Fibroblast of pulmonary artery (primary cell): ENCODE results near the gene ELP4.

ENCODE experiments used
- DNase-seq: peaks from one replicate; pipeline ENCODE4 v3.0.0-alpha.2; 2010; ENCODE audit warnings: low read depth
- H3K4me3 ChIP-seq: replicated peaks from 2 replicates; pipeline ENCODE4 v1.5.1; 2011; ENCODE audit warnings: low read depth, mild to moderate bottlenecking, control low read depth, low read length, moderate library complexity
- TF ChIP-seq, protein P1 (sequence below): IDR thresholded peaks from 2 replicates; pipeline ENCODE4 v1.5.1; 2011; ENCODE audit warnings: mild to moderate bottlenecking, control low read depth, low read length, inconsistent platforms; ENCODE audit errors: missing control alignments

ELP4 gene

DNA sequence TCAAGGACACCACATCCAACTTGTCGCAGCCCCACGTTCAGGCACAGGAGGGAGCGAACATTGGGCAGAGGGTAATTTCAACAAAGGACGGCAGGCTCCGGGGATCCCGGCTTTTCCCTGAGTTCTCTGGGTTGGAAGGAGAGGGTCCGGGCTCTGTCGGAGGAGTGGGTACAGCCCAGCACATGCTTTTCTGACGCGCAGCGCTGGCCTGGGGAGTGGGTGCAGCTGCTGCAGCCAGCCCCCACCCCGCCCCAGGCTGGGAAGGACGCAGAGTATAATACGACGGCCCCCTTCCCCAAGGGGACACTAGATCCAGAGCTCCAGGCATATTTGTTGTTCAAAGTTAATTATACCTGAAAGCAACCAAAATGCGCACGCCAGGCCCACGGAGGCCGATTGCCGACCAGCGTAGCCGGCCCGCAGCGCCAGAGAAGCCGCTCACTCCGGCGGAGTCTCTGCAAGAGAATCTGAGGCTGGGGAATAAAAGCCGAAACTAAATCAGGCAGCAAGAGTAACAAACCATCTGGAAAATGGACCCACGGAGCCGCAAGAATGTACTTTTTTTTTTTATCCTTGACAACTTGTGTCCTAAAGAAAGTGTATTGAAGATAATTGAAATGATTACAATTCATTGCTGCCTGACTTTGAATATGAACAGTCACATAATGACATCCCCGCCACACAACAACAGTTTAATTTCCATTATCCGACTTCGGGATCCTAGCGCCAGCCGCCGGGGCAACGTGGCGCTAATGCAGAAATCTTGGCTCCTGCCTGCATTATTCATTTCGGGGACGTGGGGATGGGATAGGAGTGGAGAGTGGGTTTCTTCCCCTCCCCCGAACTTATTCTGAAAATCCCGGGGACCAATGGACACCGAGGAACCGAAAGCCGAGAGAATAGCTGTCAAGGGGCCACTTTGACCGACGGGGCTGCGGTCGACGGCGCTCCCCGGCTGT lies 315.6 kb downstream of the ELP4 start:
- H3K4me3 ChIP-seq = no peak overlapping the region
- TF ChIP-seq, protein P1, sequence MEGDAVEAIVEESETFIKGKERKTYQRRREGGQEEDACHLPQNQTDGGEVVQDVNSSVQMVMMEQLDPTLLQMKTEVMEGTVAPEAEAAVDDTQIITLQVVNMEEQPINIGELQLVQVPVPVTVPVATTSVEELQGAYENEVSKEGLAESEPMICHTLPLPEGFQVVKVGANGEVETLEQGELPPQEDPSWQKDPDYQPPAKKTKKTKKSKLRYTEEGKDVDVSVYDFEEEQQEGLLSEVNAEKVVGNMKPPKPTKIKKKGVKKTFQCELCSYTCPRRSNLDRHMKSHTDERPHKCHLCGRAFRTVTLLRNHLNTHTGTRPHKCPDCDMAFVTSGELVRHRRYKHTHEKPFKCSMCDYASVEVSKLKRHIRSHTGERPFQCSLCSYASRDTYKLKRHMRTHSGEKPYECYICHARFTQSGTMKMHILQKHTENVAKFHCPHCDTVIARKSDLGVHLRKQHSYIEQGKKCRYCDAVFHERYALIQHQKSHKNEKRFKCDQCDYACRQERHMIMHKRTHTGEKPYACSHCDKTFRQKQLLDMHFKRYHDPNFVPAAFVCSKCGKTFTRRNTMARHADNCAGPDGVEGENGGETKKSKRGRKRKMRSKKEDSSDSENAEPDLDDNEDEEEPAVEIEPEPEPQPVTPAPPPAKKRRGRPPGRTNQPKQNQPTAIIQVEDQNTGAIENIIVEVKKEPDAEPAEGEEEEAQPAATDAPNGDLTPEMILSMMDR = no peak
- DNase-seq = no peak

DNA sequence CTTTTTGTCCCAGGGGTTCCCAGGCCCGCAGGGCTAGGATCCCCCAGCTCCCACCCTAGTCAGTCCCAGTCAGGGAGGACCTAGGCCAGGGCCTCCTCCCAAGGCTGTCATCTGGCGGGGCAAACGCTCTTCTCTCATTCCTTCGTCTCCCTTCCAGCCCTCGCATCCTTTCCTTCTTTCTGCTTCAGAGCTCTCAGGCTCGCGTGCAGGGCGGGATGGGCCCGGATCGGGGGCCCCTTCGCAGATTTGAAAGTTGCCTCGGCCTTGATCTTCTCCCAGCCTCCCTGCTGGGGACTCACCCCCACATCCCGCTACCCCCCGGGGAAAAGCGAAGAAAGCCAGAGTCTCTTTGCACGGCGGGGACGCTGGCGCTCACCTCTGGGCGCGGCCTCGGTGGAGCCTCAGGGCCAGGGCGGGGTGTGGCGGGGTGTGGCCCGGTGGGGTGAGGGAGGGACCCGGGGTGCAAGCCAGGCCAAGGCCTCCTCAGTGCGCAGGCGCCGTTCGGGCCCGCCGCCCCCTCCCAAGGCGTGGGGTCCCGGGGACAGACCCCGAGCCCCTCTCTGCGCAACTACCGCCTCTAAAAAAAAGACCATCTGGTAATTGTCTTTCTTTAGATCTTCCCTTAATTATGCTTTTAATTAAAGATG lies 316.4 kb downstream of the ELP4 start:
- TF ChIP-seq, protein P1 = no peak
- no peak overlapping the region for H3K4me3 ChIP-seq
- no peak for DNase-seq

DNA sequence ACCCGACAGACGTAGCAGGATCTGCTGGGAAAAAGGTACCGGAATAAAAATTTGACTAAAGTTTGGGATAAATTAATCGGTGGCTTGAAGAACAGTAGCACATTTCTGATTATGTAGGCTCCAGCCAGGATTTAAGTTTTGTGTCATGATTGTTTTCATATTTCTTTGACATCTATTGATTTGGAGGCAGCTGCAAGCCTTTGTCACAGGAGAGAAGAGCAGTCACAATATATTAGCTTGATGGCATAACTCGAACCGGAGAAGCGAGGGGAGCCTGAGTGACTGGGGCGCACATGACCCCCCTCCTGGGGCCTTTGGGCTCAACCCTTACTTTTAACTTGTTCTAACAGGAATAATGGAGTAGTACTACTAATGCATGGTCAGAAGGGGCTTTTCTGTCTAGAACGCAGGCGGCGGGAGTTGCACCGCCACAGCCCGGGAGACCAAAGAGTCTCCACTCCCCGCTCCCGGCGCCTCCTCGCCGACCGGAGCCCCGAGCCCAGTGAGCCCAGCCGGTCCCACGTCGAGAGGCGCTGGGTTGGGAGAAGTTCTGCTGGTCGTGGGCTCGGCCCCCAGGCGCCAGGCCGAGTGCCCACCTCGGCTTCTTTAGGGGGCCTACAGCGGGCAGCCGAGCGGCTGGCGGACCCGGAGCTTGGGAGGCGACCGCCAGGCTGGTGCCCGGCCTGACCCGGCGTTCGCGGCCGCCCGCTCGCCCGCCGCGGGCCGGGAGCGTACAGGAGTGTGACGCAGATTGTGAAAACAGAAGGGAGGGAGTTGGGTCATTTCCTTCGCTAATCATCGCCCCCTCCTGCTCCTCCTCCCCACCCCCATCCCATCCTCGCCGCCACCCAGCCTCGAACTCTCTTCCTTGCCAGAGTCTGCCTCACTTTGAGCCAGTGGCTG lies 317.2 kb downstream of the ELP4 start:
- H3K4me3 ChIP-seq = no peak overlapping the region
- DNase-seq = no peak
- TF ChIP-seq, protein P1 = no peak

DNA sequence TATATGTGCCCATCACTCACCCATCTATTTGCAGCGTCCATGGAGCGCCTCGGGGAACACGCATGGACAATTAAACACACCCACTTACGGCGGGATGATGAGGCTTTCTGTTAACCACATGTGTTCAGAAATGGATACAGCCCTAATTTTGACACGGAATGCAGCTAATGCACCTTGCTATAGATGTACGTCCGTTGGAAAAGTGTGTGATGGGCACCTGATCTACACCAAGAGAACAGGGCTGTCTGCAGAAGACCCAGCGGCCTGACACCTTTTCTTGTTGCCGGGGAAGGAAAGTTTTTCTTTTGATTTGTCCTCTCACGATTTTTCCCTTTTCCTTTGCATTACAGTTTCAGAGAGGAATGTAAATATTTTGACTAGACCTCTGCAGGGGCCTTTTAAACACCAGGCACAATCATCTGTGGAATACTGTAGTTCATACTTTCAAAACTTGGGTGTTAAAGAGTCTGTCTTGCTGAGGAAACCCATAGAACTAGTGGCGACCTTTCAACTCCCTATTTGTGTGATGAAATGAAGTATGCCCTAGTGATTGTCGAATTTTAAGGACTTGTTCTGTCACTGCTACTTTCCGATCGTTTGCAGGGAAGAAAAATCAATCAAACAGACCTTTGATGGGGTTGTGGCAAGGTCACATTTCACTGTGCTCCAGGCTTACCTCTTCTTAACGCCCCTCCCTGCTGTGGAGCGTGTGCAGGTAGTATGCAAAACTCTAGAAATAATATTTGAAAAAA lies 318.1 kb downstream of the ELP4 start:
- no peak overlapping the region for H3K4me3 ChIP-seq
- no peak for DNase-seq
- TF ChIP-seq, protein P1 = no peak

DNA sequence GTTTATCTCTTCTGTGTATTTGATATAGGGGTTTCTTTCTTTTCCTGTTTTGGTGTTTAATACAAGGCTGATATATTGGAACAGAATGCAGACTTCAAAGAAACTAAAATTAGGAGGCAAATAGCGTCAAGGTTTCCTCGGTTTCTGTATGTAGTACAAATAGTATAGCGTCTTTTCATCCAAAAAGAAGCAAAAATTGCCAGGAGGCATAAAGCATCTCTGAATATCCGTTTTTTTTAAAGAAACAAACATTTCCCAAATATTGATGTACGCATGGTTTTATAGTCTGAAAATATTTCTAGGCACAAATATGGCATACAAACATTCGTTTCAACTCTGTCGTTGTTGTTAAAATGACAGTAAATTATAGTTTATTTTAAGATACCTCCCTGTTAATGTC lies 318.6 kb downstream of the ELP4 start:
- DNase-seq = no peak
- TF ChIP-seq, protein P1 = no peak
- H3K4me3 ChIP-seq = no peak overlapping the region

DNA sequence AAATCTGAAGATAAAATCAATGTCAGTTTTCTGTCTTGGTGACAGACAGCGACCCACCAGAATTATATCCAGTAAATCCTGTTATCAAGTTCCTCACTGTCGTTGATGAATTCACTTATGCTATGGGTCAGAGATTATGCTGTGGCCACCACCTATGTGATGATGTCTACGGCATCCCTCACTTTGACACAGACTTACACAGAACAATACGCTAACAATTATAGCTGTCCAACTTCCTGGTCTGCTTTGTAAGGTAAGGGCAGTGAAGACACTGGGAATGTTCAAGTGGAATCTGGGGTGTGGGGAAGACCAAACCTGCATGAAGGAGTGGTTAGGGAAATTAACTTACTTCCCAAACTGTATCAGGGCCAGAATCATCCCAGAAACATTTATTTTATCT lies 320.8 kb downstream of the ELP4 start:
- TF ChIP-seq, protein P1 = no peak
- no peak overlapping the region for H3K4me3 ChIP-seq
- no peak for DNase-seq
